ENCODE results near the gene SLC37A1.

SLC37A1 gene

DNA sequence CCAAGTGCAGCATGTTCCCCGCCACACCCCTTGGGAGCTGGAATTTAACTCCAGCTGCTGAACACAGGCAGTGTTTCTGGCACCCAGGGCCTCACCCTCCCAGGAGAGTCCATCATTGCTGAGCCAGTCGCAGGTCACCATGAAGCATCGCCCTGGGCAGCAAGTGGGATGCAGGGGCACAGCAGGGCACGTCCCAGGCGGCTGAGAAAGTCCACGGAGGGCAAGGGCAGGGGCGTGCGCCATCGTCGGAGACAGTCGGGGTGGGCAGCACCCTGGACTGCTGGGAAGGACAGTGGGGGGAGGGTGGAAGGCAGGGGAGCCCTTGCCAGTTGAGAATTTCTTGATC, 70.6 kb downstream of the SLC37A1 start:
- DNase-seq = no peak
- H3K9me3 ChIP-seq (ENCODE audit: insufficient read depth, low read length, severe bottlenecking) = no peaks in the 10 kb centered on the region
- no peak overlapping the region for H3K4me2 ChIP-seq (ENCODE audit: insufficient read depth, low read length)
- no peaks in the 10 kb centered on the region; the same call in 1 of the 2 replicates for H4K20me1 ChIP-seq (ENCODE audit: insufficient read depth, low read length)
- H3K27ac ChIP-seq (ENCODE audit: low read length) = no peak overlapping the region
- no peak overlapping the region for H3K4me3 ChIP-seq (ENCODE audit: low read depth in 1 of 2, low read length in 2 of 2)
- no peaks in the 10 kb centered on the region for H3K36me3 ChIP-seq (ENCODE audit: insufficient read depth, low read length)
- H3K9ac ChIP-seq (ENCODE audit: low read depth, low read length) = no peak overlapping the region
- TF ChIP-seq EZH2 (IDR thresholded peaks at IDR 0.05; ENCODE audit: borderline replicate concordance, low read depth, low read length, severe bottlenecking) = no peak
- TF ChIP-seq, protein P1, sequence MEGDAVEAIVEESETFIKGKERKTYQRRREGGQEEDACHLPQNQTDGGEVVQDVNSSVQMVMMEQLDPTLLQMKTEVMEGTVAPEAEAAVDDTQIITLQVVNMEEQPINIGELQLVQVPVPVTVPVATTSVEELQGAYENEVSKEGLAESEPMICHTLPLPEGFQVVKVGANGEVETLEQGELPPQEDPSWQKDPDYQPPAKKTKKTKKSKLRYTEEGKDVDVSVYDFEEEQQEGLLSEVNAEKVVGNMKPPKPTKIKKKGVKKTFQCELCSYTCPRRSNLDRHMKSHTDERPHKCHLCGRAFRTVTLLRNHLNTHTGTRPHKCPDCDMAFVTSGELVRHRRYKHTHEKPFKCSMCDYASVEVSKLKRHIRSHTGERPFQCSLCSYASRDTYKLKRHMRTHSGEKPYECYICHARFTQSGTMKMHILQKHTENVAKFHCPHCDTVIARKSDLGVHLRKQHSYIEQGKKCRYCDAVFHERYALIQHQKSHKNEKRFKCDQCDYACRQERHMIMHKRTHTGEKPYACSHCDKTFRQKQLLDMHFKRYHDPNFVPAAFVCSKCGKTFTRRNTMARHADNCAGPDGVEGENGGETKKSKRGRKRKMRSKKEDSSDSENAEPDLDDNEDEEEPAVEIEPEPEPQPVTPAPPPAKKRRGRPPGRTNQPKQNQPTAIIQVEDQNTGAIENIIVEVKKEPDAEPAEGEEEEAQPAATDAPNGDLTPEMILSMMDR (IDR thresholded peaks at IDR 0.05; ENCODE audit: borderline replicate concordance, extremely low read depth, low read length, poor library complexity, severe bottlenecking) = no peak
- ATAC-seq (ENCODE audit: insufficient read depth, low read depth) = no peak
- H3K27me3 ChIP-seq (ENCODE audit: insufficient read depth, low read length, poor library complexity) = no peaks in the 10 kb centered on the region
- no peaks in the 10 kb centered on the region for H3K79me2 ChIP-seq (ENCODE audit: insufficient read depth, low read length)
- H2AFZ ChIP-seq (ENCODE audit: low read depth, low read length) = no peak overlapping the region
- H3K4me1 ChIP-seq (ENCODE audit: insufficient read depth, low read length) = no peaks in the 10 kb centered on the region

DNA sequence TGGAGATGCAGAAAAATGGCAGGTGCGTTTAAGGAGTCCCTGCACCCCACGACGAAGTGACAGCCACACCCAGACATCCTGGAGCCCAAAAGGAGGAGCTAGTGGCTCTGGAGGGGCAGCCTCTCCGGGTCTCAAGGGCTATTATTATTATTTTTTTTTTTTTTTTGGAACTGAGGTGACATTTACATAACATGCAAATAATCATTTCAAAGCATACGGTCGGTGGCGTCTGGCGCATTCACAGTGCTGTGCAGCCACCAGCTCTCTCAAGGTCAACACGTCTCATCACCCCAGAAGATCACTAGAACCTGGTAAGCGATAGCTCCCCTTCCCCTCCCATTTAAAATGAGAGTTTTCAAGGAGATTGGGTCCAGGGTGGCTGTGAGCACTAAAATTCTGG, 72.2 kb downstream of the SLC37A1 start:
- Histone ChIP-seq H3K9ac (ENCODE audit: low read depth, low read length) (no peak overlapping the region), H2AFZ (ENCODE audit: low read depth, low read length) (no peak overlapping the region), H3K9me3 (ENCODE audit: insufficient read depth, low read length, severe bottlenecking) (no peaks in the 10 kb centered on the region), H3K4me1 (ENCODE audit: insufficient read depth, low read length) (no peaks in the 10 kb centered on the region), H3K27me3 (ENCODE audit: insufficient read depth, low read length, poor library complexity) (no peaks in the 10 kb centered on the region), H3K79me2 (ENCODE audit: insufficient read depth, low read length) (no peaks in the 10 kb centered on the region), H3K27ac (ENCODE audit: low read length) (no peak overlapping the region), H3K4me2 (ENCODE audit: insufficient read depth, low read length) (no peak overlapping the region), H3K36me3 (ENCODE audit: insufficient read depth, low read length) (no peaks in the 10 kb centered on the region), H3K4me3 (ENCODE audit: low read depth in 1 of 2, low read length in 2 of 2) (no peak overlapping the region), H4K20me1 (ENCODE audit: insufficient read depth, low read length) (no peaks in the 10 kb centered on the region; the same call in 1 of the 2 replicates)
- DNase-seq (no peak), ATAC-seq (ENCODE audit: insufficient read depth, low read depth) (no peak)
- no peak for TF ChIP-seq EZH2 (IDR thresholded peaks at IDR 0.05; ENCODE audit: borderline replicate concordance, low read depth, low read length, severe bottlenecking)
- TF ChIP-seq, protein P1 (IDR thresholded peaks at IDR 0.05; ENCODE audit: borderline replicate concordance, extremely low read depth, low read length, poor library complexity, severe bottlenecking) = no peak

DNA sequence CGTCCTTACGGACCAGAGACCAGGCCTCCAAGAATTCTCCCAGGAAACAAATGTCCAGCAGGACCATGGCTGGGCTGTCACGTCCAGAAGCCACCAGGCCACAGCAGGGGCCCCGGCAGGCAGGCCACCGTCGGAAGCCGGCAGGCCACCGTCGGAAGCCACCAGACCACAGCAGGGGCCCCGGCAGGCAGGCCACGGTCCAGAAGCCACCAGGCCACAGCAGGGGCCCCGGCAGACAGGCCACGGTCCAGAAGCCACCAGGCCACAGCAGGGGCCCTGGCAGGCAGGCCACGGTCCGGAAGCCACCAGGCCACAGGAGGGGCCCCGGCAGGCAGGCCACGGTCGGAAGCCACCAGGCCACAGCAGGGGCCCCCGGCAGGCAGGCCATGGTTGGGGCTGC, 72.8 kb downstream of the SLC37A1 start:
- Histone ChIP-seq H3K4me3 (ENCODE audit: low read depth in 1 of 2, low read length in 2 of 2) (no peak overlapping the region), H4K20me1 (ENCODE audit: insufficient read depth, low read length) (no peaks in the 10 kb centered on the region; the same call in 1 of the 2 replicates), H3K36me3 (ENCODE audit: insufficient read depth, low read length) (no peaks in the 10 kb centered on the region), H3K4me2 (ENCODE audit: insufficient read depth, low read length) (no peak overlapping the region), H3K9ac (ENCODE audit: low read depth, low read length) (no peak overlapping the region), H2AFZ (ENCODE audit: low read depth, low read length) (no peak overlapping the region), H3K79me2 (ENCODE audit: insufficient read depth, low read length) (no peaks in the 10 kb centered on the region), H3K9me3 (ENCODE audit: insufficient read depth, low read length, severe bottlenecking) (no peaks in the 10 kb centered on the region), H3K27ac (ENCODE audit: low read length) (no peak overlapping the region), H3K4me1 (ENCODE audit: insufficient read depth, low read length) (no peaks in the 10 kb centered on the region), H3K27me3 (ENCODE audit: insufficient read depth, low read length, poor library complexity) (no peaks in the 10 kb centered on the region)
- no peak for TF ChIP-seq EZH2 (IDR thresholded peaks at IDR 0.05; ENCODE audit: borderline replicate concordance, low read depth, low read length, severe bottlenecking)
- TF ChIP-seq, protein P1 (IDR thresholded peaks at IDR 0.05; ENCODE audit: borderline replicate concordance, extremely low read depth, low read length, poor library complexity, severe bottlenecking) = no peak
- ATAC-seq (ENCODE audit: insufficient read depth, low read depth) (no peak), DNase-seq (no peak)

DNA sequence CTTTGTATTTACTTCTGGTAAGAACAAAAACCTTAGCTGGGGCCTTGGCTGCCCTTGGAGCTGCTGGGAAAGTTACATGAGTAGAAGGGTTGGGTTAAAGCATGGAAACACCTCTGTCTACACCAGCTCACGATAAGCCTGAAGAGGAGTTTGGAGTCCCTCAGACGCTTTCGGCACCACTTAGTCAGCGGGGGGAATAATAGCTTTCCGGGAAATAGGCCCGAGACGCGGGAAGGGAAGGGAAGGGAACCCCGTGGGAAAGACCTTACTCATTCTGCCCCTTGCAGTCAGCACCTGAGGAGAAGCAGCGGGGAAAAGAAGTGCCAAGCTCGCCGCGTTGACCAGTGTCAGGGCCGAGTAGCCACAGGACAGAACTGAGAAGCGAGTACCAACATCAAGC, 73.4 kb downstream of the SLC37A1 start:
- H3K4me2 ChIP-seq (ENCODE audit: insufficient read depth, low read length) = no peak overlapping the region
- H3K4me3 ChIP-seq (ENCODE audit: low read depth in 1 of 2, low read length in 2 of 2) = no peak overlapping the region
- H3K79me2 ChIP-seq (ENCODE audit: insufficient read depth, low read length) = no peaks in the 10 kb centered on the region
- no peak overlapping the region for H3K27ac ChIP-seq (ENCODE audit: low read length)
- no peaks in the 10 kb centered on the region for H3K9me3 ChIP-seq (ENCODE audit: insufficient read depth, low read length, severe bottlenecking)
- no peaks in the 10 kb centered on the region for H3K4me1 ChIP-seq (ENCODE audit: insufficient read depth, low read length)
- no peak overlapping the region for H2AFZ ChIP-seq (ENCODE audit: low read depth, low read length)
- no peak overlapping the region for H3K9ac ChIP-seq (ENCODE audit: low read depth, low read length)
- ATAC-seq (ENCODE audit: insufficient read depth, low read depth) = no peak
- TF ChIP-seq, protein P1 (IDR thresholded peaks at IDR 0.05; ENCODE audit: borderline replicate concordance, extremely low read depth, low read length, poor library complexity, severe bottlenecking) = no peak
- no peak for TF ChIP-seq EZH2 (IDR thresholded peaks at IDR 0.05; ENCODE audit: borderline replicate concordance, low read depth, low read length, severe bottlenecking)
- no peaks in the 10 kb centered on the region for H3K36me3 ChIP-seq (ENCODE audit: insufficient read depth, low read length)
- H4K20me1 ChIP-seq (ENCODE audit: insufficient read depth, low read length) = no peaks in the 10 kb centered on the region; the same call in 1 of the 2 replicates
- DNase-seq = no peak
- no peaks in the 10 kb centered on the region for H3K27me3 ChIP-seq (ENCODE audit: insufficient read depth, low read length, poor library complexity)
